GM21360 (cell line): ENCODE results near the gene VWA3B.
"Not testable (repeated sequence)": the region's sequence is repeated elsewhere in the genome, so short reads cannot be mapped to it uniquely, and the experiment has no call there.

ENCODE experiments used
- ATAC-seq: cut with Tn5 transposase; IDR thresholded peaks from one replicate; pipeline ENCODE4 v1.9.1; 2021; ENCODE audit warnings: mild to moderate bottlenecking, moderate library complexity; ENCODE audit not compliant: unreplicated experiment

The VWA3B gene

DNA sequence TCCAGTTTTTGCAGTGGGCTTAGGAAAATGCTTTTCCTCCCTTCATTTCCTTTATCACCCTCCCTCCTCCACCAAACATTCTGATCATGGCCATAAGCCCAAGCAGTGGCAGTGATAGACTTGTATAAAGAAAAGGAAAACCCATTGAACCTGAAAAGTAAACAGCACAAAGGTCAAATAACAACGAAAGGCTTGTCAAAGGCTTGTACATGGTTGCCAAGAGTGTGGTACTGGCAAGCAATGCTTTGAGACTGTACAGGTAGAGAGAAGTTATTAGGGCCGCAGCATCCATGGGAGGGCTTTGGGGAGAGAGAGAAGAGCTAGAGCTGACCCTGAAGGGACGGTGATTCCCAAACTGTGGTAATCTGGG is 2.1 kb upstream of the VWA3B start:
- ATAC-seq, result no peak

DNA sequence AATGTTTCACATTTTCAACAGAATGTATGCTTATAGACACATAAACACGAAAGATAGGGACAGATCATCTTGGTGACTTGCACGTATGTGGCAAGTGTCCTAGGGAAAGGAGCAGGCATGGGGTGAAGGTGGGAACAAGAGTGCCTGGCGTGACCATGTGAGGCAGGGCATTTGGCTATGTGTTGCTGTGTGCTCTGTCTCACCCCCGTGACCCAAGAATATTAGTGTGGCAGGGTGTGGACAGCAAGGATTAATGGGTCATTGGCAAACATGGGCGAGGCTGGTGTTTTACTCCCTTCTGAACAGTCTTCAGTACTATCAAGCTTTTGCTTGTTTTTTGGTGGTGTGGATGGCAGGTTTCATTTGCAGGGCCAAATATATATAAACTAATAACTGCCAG is 1.3 kb upstream of the VWA3B start:
- ATAC-seq, result no peak

DNA sequence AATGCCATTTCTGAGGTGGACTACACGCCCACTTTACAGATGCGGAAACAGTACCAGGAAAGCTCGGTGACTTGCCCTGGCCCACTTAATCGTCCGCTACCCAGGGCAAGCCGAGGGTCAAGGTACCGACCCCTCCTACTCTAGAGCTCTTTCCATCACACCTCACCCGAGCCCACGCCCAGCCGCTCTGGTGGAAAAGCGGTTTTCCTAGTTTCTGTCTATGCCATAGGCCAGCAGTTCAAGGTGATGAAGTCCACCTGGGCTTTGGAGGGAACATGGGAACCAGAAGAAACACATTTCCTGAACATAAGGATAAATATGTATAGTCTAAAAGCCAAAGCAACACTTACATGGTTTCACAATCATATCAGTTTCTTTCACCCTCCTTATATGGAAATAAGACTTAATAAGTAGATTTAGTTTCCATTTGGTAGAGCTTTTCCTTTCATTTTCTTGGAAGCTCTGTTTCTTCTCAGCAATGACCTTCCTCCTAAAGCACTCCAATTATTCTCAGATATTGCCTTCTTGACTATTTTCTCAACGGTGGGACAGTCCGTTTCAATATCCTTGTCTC is 567 bp downstream of the VWA3B start:
- ATAC-seq, result no peak

DNA sequence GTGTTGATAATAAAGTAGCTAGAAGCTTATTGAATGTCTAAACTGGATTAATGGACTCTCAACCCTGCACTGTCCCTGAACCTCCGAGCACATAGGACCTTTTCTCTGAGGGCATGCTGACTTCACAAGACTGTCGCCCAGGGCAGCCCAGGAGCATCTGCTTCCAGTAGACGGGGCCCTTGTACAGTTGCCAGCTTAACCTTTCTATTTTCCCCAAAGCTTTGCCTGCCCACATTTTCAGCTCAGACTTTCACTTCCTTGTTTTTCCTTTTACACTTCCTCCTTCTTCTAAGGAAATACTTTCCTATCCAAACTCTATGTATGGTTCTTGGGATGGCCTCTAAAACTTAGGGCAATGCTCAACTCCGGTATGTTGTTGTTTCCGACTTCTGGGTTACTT is 1.3 kb downstream of the VWA3B start:
- no peak for ATAC-seq

DNA sequence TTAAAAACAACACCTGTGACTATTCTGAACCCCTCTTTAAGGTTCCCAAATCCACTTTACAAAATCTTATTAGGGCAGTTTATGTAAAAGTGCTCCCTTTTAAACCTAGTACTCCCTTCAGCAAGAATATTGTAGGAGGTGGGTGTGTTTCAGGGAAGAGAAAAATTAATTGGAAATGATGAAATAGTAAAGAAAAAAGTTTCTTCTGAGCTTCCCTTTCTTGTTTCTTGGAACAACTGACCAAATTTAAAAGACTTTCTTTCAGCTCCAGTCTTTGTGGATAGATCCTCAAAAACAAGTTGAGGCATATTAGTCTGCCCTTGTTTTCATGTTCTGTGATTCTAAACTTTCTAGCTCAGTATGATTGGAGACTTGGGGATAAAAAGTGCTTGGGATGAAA is 3.0 kb downstream of the VWA3B start:
- no peak for ATAC-seq

DNA sequence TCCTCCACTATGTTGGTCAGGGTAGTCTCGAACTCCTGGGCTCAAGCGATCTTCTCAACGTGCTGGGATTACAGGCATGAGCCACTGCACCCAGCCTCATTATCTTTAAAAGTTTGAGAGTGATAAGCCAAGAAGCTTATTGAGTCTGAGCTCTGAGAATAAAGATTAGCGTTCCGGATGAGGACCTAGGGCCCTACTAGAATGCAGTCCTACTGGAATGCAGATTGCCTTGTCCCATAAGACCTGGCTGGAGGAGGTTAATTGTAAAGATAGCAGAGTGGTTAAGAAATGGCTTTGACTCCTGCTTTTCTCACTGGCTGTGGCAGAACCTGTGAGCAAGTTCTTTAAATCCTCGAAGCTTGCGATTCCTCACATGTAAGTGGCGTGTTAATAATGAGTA is 4.0 kb downstream of the VWA3B start:
- ATAC-seq, result no peak

DNA sequence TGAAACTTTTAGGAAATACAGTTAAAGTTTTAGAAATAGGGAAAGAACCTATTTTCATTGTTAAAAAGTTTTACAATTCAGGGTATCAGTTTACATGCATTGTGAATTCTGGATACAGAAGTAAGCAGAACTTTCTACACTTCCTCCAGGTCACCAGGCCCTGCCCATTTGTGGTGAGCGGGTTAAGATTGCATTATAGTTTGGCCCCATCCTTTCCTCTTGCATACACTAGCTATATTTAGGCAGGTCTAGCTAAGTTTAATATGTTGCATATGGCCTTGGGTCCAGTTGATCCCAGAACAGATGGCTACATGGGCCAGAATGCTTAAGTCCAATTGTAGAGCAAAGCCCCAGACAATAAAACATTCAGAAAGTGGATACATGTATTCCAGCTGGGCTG is 4.8 kb downstream of the VWA3B start:
- ATAC-seq, result no peak

DNA sequence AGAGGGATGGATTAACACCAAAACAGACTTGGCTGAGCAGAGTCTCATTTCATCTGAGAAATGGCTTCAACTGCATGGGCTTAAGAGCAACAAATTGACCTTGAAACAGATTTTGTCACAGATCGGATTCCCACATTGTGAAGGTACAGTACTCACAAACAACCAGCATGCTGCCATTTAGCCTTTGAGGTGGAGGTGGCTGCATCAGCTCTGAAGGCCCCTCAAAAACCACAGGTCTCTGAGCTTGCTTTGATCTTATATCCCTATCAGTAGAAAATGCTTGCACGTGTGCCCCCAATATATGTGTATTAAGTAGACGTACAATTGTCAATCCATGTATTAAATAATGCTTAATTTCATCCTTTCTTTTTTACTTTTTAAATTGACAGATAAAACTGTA is 6.2 kb downstream of the VWA3B start:
- no peak for ATAC-seq

DNA sequence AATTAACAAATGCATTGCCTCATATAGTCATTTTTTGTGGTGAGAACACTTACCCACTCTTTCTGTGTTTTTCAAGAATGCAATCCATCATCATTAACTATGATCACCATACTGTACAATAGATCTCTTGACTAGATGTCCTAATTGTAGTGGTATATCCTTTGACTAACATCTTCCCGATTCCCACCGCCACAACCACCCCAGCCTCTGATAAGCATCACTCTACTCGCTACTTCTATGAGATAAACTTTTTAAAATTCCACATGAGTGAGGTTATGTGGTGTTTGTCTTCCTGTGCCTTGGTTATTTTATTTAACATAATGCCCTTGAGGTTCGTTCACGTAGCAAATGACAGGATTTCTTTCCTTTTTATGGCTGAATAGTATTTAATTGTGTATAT is 6.6 kb downstream of the VWA3B start:
- no peak for ATAC-seq

DNA sequence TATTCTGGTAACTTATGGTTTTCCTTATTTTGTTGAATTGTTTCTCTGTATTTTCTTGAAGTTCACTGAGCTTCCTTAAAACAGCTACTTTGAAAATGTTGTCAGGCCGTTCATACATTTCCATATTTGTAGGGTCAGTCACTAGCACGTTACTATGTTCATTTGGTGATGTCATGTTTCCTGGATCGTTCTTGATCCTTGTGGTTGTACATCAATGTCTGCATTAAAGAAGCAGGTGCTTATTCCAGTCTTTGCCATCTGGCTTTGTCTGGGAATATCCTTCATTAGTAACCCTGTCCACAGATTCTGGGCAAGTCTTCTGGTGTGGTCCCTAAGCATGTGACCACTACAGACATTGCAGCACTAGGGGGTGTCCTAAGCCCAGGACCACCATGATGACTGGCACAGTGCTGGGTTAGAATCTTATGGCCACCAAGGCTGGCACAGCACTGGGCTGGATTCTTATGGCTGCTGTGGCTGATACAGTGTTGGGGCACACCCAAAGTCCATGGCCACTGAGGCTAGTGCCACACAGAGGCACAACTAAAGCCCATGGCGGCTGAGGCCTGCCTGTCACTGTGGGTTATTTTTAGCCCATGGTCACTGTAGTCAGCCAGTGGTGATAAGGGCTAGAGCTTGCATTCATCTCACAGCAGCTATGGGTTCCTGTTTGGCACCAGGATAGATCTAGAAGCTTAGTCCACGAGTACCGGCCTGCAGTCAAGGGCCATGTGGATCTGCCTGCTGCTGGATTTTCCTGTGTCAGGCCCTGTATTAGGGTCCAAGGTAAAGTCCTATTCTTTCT is 13.2 kb downstream of the VWA3B start:
- ATAC-seq, result no peak

DNA sequence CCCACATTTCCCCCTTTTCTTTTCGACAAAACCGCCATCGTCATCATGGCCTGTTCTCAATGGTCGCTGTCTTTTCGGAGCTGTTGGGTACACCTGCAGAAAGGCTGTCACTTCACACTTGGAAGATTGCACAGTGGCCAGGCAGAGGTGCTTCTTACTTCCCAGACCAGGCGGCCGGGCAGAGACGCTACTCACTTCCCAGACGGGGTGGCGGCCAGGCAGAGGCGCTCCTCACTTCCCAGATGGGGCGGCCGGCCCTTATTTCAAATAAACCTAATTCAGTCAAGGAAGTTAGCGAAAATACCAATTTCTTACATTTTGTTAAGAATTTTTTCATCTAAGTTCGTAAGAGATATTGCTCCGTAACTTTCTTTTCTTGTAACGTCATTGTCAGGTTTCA is 15.3 kb downstream of the VWA3B start:
- not testable (repeated sequence) for ATAC-seq

DNA sequence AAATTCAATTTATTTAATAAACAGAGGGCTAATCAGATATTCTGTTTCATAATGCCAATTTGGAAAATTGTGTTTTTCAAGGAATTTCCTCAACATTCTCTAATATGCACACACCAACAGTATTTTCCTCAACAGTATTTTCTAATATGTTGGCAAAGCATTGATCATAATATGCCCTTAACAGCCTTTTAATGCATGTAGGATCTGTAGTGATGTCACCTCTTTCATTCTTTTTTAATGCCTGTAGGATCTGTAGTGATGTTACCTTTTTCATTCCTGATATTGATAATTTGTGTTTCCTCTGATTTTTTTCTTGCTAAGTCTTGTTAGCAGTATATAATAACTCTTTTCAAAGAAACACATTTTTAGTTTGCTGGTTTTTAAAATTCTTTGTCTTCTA is 15.9 kb downstream of the VWA3B start:
- no peak for ATAC-seq

DNA sequence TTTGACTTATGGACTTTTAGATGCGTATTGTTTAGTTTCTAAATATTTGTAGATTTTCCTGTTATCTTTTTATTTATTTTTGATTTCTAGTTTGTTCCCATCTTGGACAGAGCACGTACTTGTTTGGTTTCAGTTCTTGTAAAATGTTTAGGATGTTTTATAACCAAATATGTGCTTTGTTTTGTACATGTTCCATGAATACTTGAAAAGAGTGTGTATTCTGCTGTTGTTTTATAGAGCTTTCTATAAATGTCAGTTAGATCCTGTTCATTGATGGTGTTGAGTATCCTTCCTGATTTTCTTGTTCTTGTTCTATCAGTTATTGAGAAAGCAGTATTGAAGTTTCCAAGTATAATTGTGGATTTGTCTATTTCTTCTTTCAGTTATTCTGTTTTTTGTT is 21.1 kb downstream of the VWA3B start:
- no peak for ATAC-seq

DNA sequence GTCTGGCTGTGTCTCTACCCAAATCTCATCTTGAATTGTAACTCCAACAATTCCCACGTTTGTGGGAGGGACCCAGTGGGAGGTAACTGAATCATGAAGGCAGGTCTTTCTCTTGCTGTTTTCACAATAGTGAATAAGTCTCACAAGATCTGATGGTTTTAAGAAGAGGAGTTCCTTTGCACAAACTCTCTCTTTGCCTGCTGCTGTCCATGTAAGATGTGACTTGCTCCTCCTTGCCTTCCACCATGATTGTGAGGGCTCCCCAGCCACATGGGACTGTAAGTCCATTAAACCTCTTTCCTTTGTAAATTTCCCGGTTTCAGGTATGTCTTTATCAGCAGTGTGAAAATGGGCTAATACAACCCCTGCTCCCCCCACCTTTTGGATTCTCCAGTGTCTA is 23.8 kb downstream of the VWA3B start:
- ATAC-seq, result no peak

DNA sequence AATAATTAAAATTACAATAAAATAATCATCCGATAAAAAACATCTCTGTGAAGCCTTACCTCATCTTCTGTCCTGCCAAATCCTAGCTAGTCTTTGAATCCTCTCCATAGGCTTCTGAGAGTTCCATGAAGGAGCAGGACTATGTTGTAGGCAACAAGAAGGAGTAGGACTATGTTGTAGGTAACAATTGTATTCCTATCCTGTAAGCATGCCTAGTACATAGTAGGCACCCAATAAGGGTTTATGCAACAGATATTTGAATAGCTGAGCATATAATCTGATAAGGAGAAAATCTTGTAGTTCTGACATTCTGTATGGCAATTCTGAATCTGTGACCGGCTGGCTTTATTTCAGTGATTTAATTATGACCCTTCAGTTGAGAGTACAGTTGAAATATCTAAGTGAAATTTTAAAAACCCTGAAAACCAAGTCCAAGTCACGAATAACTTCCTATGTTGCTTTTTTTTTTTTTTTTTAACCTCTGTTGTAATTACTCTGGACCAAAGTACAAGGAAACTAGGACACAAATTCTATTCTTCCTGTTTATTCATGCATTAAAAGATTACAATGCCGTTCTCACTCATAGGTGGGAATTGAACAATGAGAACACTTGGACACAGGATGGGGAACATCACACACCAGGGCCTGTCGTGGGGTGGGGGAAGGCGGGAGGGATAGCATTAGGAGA is 27.8 kb downstream of the VWA3B start:
- ATAC-seq, result no peak

DNA sequence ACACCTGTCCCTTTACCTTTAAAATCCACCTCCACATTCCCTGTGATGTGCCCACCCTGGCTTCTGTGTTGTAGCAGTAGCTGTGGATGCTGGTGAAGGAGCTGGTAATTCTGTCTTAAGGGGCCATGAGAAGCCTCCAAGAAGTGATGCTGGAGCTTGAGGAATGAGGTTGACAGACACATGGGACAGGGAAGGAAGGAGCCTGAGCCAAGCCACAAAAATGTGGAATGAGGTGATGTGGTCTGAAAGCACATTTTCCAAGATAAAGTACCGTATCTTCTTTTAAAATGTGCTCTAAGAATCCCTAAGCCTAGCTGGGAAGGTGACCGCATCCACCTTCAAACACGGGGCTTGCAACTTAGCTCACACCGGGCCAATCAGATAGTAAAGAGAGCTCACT is 31.2 kb downstream of the VWA3B start:
- no peak for ATAC-seq

DNA sequence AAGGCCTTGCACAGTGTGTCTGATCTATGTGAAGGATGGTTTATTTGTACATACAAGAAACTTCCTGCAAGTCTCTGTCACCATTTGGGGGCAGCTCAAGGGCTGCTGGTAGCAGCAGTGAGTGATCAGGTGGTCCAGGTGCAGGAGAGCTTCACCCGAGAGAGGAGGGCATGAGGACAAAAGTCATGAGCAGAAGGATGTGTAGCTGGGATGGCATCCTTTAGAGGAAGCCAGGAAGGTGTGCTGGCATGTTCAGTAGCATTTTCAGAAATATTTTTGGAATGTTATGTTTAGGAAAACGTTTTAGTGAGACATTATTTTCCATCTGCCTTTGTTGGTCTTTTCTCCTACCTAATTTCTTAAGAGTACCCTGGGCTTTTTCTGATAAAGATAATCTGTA is 31.9 kb downstream of the VWA3B start:
- no peak for ATAC-seq

DNA sequence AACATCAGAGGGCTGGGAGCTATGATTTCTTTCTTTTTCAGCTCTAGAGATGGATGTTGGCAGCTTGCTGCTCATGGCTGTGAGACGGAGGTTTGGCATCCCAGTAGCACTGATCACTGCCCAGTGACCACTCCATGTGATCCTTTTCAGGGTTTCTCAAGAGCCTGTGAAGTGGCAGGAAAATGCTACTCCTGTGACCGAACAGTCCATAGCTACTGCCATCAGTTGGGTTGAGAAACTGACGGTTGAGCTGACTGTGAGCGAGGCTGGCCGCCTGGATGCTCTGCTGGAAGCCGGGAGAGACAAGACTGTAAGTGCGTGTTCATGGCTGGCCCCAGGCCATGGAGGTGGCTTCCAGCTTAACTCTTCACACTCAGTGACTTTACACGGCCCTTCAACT is 34.2 kb downstream of the VWA3B start:
- no peak for ATAC-seq

DNA sequence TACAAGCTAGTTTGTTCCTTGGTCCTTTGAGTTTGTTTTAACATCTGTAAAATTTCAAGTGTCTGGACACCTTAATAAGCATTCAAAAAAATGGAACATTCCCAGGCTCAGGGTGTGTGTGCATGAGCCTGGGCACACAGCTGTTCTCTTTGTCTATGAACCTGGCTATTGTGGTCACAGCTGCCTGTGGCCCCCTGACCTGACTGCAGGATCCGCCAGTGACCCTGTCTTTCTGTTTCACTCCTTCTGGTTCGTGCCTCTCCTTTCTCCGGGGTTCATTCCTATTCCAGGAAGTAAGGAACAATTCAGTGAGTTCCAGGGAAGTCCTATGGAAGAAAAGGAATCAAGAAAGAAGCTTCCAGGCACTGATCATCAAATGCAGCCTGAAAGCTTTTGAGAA is 35.6 kb downstream of the VWA3B start:
- ATAC-seq, result no peak

DNA sequence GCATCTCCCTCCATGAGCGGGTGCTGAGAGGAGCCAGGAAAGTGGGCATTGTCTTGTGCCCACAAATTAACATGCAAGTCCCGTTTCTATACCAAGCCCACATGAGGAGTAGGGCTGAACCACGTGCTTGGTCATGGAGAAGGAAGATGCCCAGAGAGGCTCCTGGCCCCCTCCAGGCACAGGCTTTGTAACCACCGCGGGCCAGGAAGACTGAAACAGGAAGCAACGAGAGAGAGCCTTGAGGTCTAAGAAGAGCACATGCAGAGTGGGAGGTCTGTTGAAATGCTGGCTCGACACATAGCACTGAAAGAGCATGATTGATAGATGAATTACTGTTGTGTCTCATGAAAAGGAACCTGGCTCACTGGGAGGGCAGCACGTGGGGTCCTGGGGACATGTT is 36.3 kb downstream of the VWA3B start:
- no peak for ATAC-seq

DNA sequence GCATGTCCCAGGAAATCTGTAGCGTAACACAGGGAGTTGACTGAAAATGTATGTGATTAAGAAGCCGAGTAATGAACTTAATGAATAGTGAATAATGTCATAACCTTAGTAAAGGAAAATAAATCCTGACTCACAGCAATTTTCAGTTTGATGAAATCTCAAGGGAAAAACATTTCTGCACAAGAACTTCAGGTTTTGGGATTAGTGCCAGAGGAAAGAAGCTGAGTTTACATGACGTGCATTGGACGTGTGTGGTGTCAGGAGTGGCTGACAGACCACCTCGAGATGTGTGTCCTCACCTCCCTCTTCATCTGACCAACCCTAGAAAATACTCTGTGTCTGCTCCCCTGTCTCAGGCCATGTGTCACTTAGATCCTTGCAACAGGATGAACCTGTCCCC is 39.1 kb downstream of the VWA3B start:
- no peak for ATAC-seq

DNA sequence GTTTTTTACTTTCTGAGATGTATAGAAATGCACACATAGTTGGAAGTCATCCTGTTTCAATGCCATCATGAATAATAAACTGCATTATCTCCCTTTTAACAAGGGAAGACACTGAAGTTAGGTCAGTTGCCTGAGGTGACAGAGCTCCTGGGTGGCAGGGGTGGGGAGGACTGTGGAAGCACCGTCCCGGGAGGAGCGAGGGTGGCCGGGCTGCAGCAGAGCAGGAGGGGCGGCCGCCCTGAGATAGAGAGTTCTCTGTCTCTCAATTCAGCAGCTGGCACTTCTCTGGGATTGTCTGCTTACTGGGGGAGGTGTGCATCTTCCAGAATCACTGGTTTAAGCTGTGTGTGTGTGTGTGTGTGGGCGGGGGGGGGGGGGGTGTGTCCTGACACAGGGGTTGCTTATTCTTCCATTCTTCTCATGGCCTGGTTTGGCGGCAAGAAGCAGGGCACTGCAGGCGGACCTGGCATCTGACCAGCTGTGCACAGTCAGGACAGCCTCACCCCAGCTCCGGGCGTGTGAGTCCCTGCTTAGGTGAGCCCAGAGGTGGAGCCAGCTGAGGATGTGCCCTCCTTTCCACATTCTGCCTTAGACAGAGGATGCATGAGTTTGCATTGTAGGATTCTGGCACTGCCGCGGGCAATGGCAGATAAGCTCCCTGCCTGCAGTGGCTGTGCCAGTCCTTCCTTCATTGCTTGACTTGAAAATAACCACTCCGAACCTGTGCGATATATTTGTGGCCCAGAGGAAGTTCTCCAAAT is 40.4 kb downstream of the VWA3B start:
- ATAC-seq, result no peak
